Prostate gland (tissue), 2 donors: ENCODE measurements around the gene ADAMTS12. TPM values are rescaled to one million over a fixed set of nuclear protein-coding genes. Genes with fewer than 3 reads are reported as not detected.

Experiments used
- DNase-seq: peaks from one replicate; pipeline ENCODE4 v3.0.0-alpha.2; 2019; ENCODE audit warnings: low spot score
- H3K27ac ChIP-seq, 2 donors: fragments of 200-600 bp; sonication (generic); 2 replicates each; pipeline ENCODE4 v1.5.1; 2017 to 2019
- H3K27me3 ChIP-seq: fragments of 200-600 bp; sonication (generic); replicated peaks from 2 replicates; pipeline ENCODE4 v1.5.1; 2019; ENCODE audit not compliant: insufficient read depth
- H3K36me3 ChIP-seq, 2 donors: fragments of 200-600 bp; sonication (generic); 1 replicate in 1 of 2; 2 replicates in 1 of 2; pipeline versions ENCODE4 v1.5.1 to v1.8.1; 2017 to 2019
- H3K4me1 ChIP-seq: fragments of 200-600 bp; sonication (generic); replicated peaks from 2 replicates; pipeline ENCODE4 v1.5.1; 2019
- H3K4me3 ChIP-seq, 2 donors: fragments of 200-600 bp; sonication (generic); 2 replicates each; pipeline ENCODE4 v1.5.1; 2017 to 2019
- H3K9me3 ChIP-seq: fragments of 200-600 bp; sonication (generic); 2 replicates; pipeline ENCODE4 v1.5.1; 2017
- POLR2A ChIP-seq: fragments of 450-650 bp; IDR thresholded peaks from one replicate; pipeline ENCODE4 v1.6.1; 2016; ENCODE audit warnings: antibody characterized with exemption, mild to moderate bottlenecking
- POLR2AphosphoS5 ChIP-seq: sonication (generic); formaldehyde crosslinking; IDR thresholded peaks from one replicate; pipeline ENCODE4 v1.6.1; 2017; ENCODE audit warnings: antibody characterized with exemption
- whole genome bisulfite sequencing: methylation state at CpG from one replicate; pipeline ENCODE4 v1.1.5; 2018; 5-methylcytosine and 5-hydroxymethylcytosine counted together
- intact Hi-C: fragments of 100-400 bp; cut with DNase I; formaldehyde crosslinking; loops from one replicate; pipeline ENCODE4 v1.14.2; 2022
- total RNA-seq, 2 donors: library from RNA; depleted of rRNA; stranded (reverse); fragments of >200 nt; gene quantifications; one replicate each; pipeline ENCODE4 v1.1.0, GENCODE V29; 2016
- TF ChIP-seq, protein P1 (sequence below), 4 experiments: fragments of 200-600 bp in 2 of 4; fragments of 450-650 bp in 2 of 4; sonication (generic) in 2 of 4; IDR thresholded peaks; 1 replicate in 3 of 4; 2 replicates in 1 of 4; pipeline ENCODE4 v1.5.1; 2016 to 2019; ENCODE audit warnings: antibody characterized with exemption in 4 of 4, mild to moderate bottlenecking in 2 of 4, moderate library complexity in 2 of 4

ADAMTS12 gene, protein sequence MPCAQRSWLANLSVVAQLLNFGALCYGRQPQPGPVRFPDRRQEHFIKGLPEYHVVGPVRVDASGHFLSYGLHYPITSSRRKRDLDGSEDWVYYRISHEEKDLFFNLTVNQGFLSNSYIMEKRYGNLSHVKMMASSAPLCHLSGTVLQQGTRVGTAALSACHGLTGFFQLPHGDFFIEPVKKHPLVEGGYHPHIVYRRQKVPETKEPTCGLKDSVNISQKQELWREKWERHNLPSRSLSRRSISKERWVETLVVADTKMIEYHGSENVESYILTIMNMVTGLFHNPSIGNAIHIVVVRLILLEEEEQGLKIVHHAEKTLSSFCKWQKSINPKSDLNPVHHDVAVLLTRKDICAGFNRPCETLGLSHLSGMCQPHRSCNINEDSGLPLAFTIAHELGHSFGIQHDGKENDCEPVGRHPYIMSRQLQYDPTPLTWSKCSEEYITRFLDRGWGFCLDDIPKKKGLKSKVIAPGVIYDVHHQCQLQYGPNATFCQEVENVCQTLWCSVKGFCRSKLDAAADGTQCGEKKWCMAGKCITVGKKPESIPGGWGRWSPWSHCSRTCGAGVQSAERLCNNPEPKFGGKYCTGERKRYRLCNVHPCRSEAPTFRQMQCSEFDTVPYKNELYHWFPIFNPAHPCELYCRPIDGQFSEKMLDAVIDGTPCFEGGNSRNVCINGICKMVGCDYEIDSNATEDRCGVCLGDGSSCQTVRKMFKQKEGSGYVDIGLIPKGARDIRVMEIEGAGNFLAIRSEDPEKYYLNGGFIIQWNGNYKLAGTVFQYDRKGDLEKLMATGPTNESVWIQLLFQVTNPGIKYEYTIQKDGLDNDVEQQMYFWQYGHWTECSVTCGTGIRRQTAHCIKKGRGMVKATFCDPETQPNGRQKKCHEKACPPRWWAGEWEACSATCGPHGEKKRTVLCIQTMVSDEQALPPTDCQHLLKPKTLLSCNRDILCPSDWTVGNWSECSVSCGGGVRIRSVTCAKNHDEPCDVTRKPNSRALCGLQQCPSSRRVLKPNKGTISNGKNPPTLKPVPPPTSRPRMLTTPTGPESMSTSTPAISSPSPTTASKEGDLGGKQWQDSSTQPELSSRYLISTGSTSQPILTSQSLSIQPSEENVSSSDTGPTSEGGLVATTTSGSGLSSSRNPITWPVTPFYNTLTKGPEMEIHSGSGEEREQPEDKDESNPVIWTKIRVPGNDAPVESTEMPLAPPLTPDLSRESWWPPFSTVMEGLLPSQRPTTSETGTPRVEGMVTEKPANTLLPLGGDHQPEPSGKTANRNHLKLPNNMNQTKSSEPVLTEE (N-terminal part only)
- total RNA-seq: 1 to 10 TPM in 1 of 2 donors, under 1 TPM in 1; 0.09 to 3.7 TPM

DNA sequence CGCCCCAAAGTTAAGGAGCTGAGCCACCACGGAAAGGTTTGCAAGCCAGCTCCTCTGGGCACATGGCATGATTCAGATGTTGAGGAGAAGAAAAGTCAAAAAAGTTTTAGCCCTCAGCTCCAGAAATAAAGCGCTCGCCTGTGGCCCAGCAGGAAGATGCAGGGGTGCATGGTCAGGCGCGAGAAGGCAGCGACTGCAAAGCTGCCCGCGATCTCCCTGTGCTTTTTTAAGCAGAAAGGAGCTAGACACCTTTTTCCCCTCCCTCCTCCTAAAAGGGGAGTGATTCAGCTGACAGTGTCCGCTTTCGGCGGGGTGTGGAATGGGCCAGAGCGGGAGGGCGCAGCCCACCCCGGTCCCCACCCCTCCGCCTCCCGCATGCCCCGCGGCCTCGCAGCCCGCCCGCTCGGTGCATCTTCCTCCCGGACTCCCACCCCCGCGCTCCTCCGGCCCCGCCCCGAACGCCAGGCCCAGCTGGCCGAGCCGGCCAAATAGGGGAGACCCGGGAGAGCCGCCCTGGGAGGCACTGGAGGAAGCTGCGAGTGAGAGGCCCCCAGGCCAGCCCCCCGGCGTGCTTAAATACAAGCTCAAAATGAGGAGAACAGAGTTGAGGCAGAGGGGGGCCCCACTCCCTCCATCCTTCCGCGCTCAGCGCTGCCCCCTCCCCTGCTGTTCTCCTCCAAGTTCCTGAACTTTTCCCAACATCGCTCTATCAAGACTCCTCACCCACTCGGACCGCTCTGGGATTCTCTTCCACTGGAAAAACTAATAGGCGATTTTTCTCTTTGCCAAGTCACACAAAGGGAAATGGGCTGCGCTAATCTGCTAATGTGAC lies at the start of gene ADAMTS12:
Gene ADAMTS12, minus strand, starts transcription at position 203 of the 832 bp plus-strand sequence. Its CDS starts 134 bp downstream, at position 69.
- Histone ChIP-seq H3K9me3 (no peaks in the 10 kb centered on the region), H3K4me3 (peak within 1 kb of the TSS; percentile 22 to 28), H3K27ac (no peak within 1 kb of the TSS), H3K27me3 (no peaks in the 10 kb centered on the region), H3K36me3 (no peaks in the 10 kb centered on the region), H3K4me1 (no peaks in the 10 kb centered on the region)
- 6% methylated on average over 31 of the region's 45 CpGs for WGBS
- DNase-seq: no peak
- intact Hi-C loops: no loop called here
- TF ChIP-seq, protein P1, sequence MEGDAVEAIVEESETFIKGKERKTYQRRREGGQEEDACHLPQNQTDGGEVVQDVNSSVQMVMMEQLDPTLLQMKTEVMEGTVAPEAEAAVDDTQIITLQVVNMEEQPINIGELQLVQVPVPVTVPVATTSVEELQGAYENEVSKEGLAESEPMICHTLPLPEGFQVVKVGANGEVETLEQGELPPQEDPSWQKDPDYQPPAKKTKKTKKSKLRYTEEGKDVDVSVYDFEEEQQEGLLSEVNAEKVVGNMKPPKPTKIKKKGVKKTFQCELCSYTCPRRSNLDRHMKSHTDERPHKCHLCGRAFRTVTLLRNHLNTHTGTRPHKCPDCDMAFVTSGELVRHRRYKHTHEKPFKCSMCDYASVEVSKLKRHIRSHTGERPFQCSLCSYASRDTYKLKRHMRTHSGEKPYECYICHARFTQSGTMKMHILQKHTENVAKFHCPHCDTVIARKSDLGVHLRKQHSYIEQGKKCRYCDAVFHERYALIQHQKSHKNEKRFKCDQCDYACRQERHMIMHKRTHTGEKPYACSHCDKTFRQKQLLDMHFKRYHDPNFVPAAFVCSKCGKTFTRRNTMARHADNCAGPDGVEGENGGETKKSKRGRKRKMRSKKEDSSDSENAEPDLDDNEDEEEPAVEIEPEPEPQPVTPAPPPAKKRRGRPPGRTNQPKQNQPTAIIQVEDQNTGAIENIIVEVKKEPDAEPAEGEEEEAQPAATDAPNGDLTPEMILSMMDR (IDR thresholded peaks at IDR 0.05): no peak
- TF ChIP-seq POLR2A (no peak), POLR2AphosphoS5 (no peak)

DNA sequence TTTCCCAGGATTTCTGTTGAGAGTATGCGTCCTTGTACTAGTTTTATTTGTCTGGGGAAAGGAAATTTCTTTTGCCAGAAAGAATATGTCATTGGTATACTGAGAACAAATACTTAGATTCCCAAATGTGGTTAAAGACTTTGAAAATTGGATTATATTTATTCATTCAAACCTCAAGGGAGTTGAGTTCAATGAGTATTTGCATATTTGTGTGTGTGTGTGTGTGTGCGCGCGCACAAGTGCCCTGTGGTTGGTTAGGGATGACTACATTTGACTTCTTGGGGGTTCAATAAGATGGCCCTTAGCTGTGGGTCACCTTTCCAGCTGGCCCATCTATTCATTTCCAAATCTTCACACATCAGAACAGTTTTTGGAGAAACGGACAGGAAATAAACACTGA lies 49.3 kb upstream of the ADAMTS12 start:
- Histone ChIP-seq H3K27me3 (peaks cover 27% of the 10 kb centered on the region), H3K9me3 (no peaks in the 10 kb centered on the region), H3K4me1 (no peaks in the 10 kb centered on the region), H3K36me3 (no peaks in the 10 kb centered on the region), H3K4me3 (no peak overlapping the region), H3K27ac (no peak overlapping the region)
- DNase-seq: no peak
- WGBS: 86% methylated on average over 5 of the region's 5 CpGs
- TF ChIP-seq, protein P1 (IDR thresholded peaks at IDR 0.05): no peak
- TF ChIP-seq POLR2A (no peak), POLR2AphosphoS5 (no peak)
- intact Hi-C loops: no loop called here

DNA sequence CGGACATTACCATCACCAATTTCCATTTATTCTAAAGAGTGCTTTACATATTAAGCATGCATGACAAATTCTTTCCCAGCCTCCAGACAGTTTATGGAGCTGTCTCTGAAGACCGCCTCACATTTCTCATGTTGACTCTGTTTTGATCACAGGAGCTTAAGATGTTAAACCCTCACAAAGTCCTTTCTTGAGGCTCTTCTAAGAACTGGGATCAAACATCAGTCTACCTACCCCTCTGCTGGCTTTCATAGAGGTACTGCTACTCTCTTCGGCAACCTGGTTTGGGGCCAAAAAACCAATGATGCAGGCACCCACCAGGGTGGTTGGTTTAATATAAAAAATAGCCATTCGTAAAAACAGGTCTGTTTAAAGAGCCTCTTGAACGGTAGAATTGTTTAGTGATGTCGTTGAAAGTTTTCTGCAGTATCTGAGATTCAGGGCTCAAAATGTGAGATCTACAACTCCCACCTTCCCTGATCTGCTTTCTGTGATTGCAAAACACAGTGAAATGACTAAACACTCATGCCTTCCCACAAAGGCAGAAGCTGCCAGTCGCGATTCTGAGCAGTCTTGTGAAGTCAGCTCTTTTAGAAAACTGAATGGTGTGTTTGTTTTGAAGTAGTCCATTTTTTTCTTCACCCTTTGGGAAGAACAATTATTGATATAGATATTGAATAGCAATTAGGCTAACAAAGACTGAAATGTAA lies 47.9 kb upstream of the ADAMTS12 start:
- H3K27me3 ChIP-seq: peaks cover 27% of the 10 kb centered on the region
- intact Hi-C loops: loop anchor here (5.0 to 10.0 kb wide), 2 partner anchors 465 to 507 kb away; no protein-coding TSS in a partner anchor

More for the DNA sequence above, 47.9 kb upstream of the ADAMTS12 start:
- H3K27ac ChIP-seq: no peak overlapping the region
- H3K4me3 ChIP-seq: no peak overlapping the region
- no peak for DNase-seq
- no peaks in the 10 kb centered on the region for H3K4me1 ChIP-seq
- 72% methylated on average over 8 of the region's 8 CpGs for WGBS
- no peaks in the 10 kb centered on the region for H3K9me3 ChIP-seq
- no peak for TF ChIP-seq POLR2AphosphoS5
- TF ChIP-seq POLR2A: no peak
- TF ChIP-seq, protein P1 (IDR thresholded peaks at IDR 0.05): no peak
- H3K36me3 ChIP-seq: no peaks in the 10 kb centered on the region
